Spleen (tissue), 11 donors: ENCODE results near the gene MICU1. TPM values are rescaled to one million over a fixed set of nuclear protein-coding genes. Genes with fewer than 3 reads are reported as not detected.

ENCODE experiments used
- DNase-seq: peaks from one replicate; pipeline ENCODE4 v3.0.0-alpha.2; 2020
- H3K27ac ChIP-seq, 8 donors: fragments of 200-600 bp; sonication (generic) in 7 of 8; 1 replicate in 4 of 8; 2 replicates in 4 of 8; pipeline versions ENCODE4 v1.5.0 to v1.8.0; 2016 to 2021; ENCODE audit warnings: inconsistent platforms in 4 of 8, mild to moderate bottlenecking in 4 of 8, moderate library complexity in 1 of 8
- H3K27me3 ChIP-seq, 7 donors: fragments of 200-600 bp; sonication (generic) in 6 of 7; replicated peaks in 1 of 7; 1 replicate in 4 of 7; 2 replicates in 3 of 7; pipeline versions ENCODE4 v1.5.0 to v1.8.0; 2016 to 2021; ENCODE audit warnings: inconsistent platforms in 3 of 7, mild to moderate bottlenecking in 1 of 7
- H3K36me3 ChIP-seq, 6 donors: fragments of 200-600 bp; sonication (generic) in 5 of 6; 1 replicate in 4 of 6; 2 replicates in 2 of 6; pipeline versions ENCODE4 v1.5.0 to v1.8.0; 2016 to 2021; ENCODE audit warnings: inconsistent platforms in 2 of 6
- H3K4me1 ChIP-seq, 6 donors: fragments of 200-600 bp; sonication (generic) in 5 of 6; 1 replicate in 3 of 6; 2 replicates in 3 of 6; pipeline versions ENCODE4 v1.5.0 to v1.8.0; 2016 to 2021; ENCODE audit warnings: inconsistent platforms in 3 of 6
- H3K4me3 ChIP-seq, 8 donors: fragments of 200-600 bp; sonication (generic) in 7 of 8; 1 replicate in 4 of 8; 2 replicates in 4 of 8; pipeline versions ENCODE4 v1.5.0 to v1.8.0; 2016 to 2021; ENCODE audit warnings: inconsistent platforms in 4 of 8, mild to moderate bottlenecking in 4 of 8, moderate library complexity in 2 of 8
- H3K9me3 ChIP-seq, 8 donors: fragments of 200-600 bp; sonication (generic) in 7 of 8; 1 replicate in 4 of 8; 2 replicates in 4 of 8; pipeline versions ENCODE4 v1.5.0 to v1.8.0; 2016 to 2021; ENCODE audit warnings: inconsistent platforms in 4 of 8
- CTCF ChIP-seq, 11 experiments: fragments of 200-600 bp in 7 of 11; fragments of 450-650 bp in 4 of 11; sonication (generic) in 4 of 11; IDR thresholded peaks in 8 of 11; conservative IDR thresholded peaks in 3 of 11; 1 replicate in 7 of 11; 2 replicates in 4 of 11; pipeline versions ENCODE4 v1.4.0 to v1.8.0; 2016 to 2021; ENCODE audit warnings: antibody characterized with exemption in 11 of 11, inconsistent platforms in 4 of 11, mild to moderate bottlenecking in 1 of 11
- POLR2A ChIP-seq, 3 donors: fragments of 450-650 bp; IDR thresholded peaks; one replicate each; pipeline ENCODE4 v1.5.1; 2017; ENCODE audit warnings: antibody characterized with exemption in 3 of 3, mild to moderate bottlenecking in 1 of 3
- POLR2AphosphoS5 ChIP-seq, 3 donors: sonication (generic); formaldehyde crosslinking; IDR thresholded peaks; one replicate each; pipeline ENCODE4 v1.5.1; 2017; ENCODE audit warnings: antibody characterized with exemption in 3 of 3
- WGBS, 5 donors: extraction: QIAGEN DNeasy Blood & Tissue Kit in 3 of 5; methylation state at CpG; one replicate each; pipeline versions ENCODE4 v1.1.5 to v1.1.7; 2013 to 2018; 5-methylcytosine and 5-hydroxymethylcytosine counted together
- intact Hi-C: fragments of 100-400 bp; cut with DNase I; formaldehyde crosslinking; loops from one replicate; pipeline ENCODE4 v1.15.0; 2023; ENCODE audit warnings: low total_unique reads
- polyA plus RNA-seq, 3 donors: library from polyadenylated mRNA; stranded (reverse); fragments of 200-250 nt; gene quantifications; one replicate each; pipeline ENCODE4 v1.2.1, GENCODE V29; 2013
- total RNA-seq, 7 donors: library from RNA; depleted of rRNA in 3 of 7; stranded (reverse); fragments of >200 nt in 3 of 7; fragmentation: NEBNext Ultra II Directional in 4 of 7; extraction: Animal tissue kit (Norgen Biotek cat#: 25700) in 4 of 7; gene quantifications; one replicate each; pipeline versions ENCODE4 v1.1.0 to v1.2.1, GENCODE V29; 2016 to 2021
- donor health status: healthy with polysubstance abuse.
- donor health status: DM: no; HTN: no; CAD: no; lungs with moderate emphysema.
- donor health status: DM: no; HTN: no; CAD: no.
- donor health status: Bipolar disorder and iron deficiency.
- donor health status: healthy.
- donor health status: DM: no; HTN: no; CAD: no.
- donor health status: DM: yes; HTN: yes; CAD: no.

MICU1 gene
- total and polyA plus RNA-seq, 10 donors = 16.4 to 58.4 (median 46.5) TPM

GRCh38 chr10:72540193-72540807, 85.6 kb downstream of the MICU1 start:
- Histone ChIP-seq H3K27ac (peak overlapping the region in 3 of 8 donors; percentile 45 to 67 (median 52)), H3K27me3 (no peaks in the 10 kb centered on the region), H3K4me3 (no peak overlapping the region), H3K36me3 (peaks cover 0 to 50% (median 16%) of the 10 kb centered on the region in 6 donors), H3K9me3 (peaks cover 3 to 29% (median 23%) of the 10 kb centered on the region in 8 donors), H3K4me1 (peaks cover 0 to 48% (median 13%) of the 10 kb centered on the region in 6 donors)
- intact Hi-C loops = no loop called here
- WGBS, 5 donors = 74 to 85% (median 78%) methylated on average over 2 of the region's 2 CpGs
- no peak for DNase-seq
- TF ChIP-seq POLR2A (IDR thresholded peaks at IDR 0.05) (no peak), CTCF (IDR thresholded peaks at IDR 0.05 in 8 of 11, conservative IDR thresholded peaks at IDR 0.05 in 3 of 11) (no peak), POLR2AphosphoS5 (IDR thresholded peaks at IDR 0.05) (no peak)

- 91 to 95% (median 93%) methylated on average over 1 of the region's 1 CpG for WGBS, 5 donors
- no peak for DNase-seq
- TF ChIP-seq CTCF (IDR thresholded peaks at IDR 0.05 in 8 of 11, conservative IDR thresholded peaks at IDR 0.05 in 3 of 11) (no peak), POLR2A (IDR thresholded peaks at IDR 0.05) (no peak), POLR2AphosphoS5 (IDR thresholded peaks at IDR 0.05) (no peak)
Measured at GRCh38 chr10:72539137-72539536, 86.7 kb downstream of the MICU1 start.

GRCh38 chr10:72525689-72526088, 100.2 kb downstream of the MICU1 start:
- no peak overlapping the region for H3K27ac ChIP-seq
- intact Hi-C loops = no loop called here
- no peak overlapping the region for H3K4me3 ChIP-seq
- no peaks in the 10 kb centered on the region for H3K9me3 ChIP-seq
- H3K36me3 ChIP-seq = no peaks in the 10 kb centered on the region
- no peak for DNase-seq
- no peaks in the 10 kb centered on the region for H3K27me3 ChIP-seq
- TF ChIP-seq POLR2AphosphoS5 (IDR thresholded peaks at IDR 0.05) (no peak), CTCF (IDR thresholded peaks at IDR 0.05 in 8 of 11, conservative IDR thresholded peaks at IDR 0.05 in 3 of 11) (no peak), POLR2A (IDR thresholded peaks at IDR 0.05) (no peak)
- no peaks in the 10 kb centered on the region for H3K4me1 ChIP-seq

More at GRCh38 chr10:72539137-72539536, 86.7 kb downstream of the MICU1 start:
- intact Hi-C loops = no loop called here
- H3K36me3 ChIP-seq = peaks cover 0 to 39% (median 16%) of the 10 kb centered on the region in 6 donors
- peaks cover 0 to 48% (median 16%) of the 10 kb centered on the region in 6 donors for H3K4me1 ChIP-seq
- no peak overlapping the region for H3K4me3 ChIP-seq
- no peaks in the 10 kb centered on the region for H3K27me3 ChIP-seq
- H3K27ac ChIP-seq = peak overlapping the region in 6 of 8 donors; percentile 22 to 67 (median 50)
- H3K9me3 ChIP-seq = peaks cover 3 to 29% (median 23%) of the 10 kb centered on the region in 8 donors

- 76 to 87% (median 86%) methylated on average over 5 of the region's 5 CpGs for WGBS, 5 donors
- no peak overlapping the region for H3K27ac ChIP-seq
- intact Hi-C loops = no loop called here
- H3K36me3 ChIP-seq = no peaks in the 10 kb centered on the region
- H3K4me3 ChIP-seq = no peak overlapping the region
- H3K27me3 ChIP-seq = no peaks in the 10 kb centered on the region
- TF ChIP-seq CTCF (IDR thresholded peaks at IDR 0.05 in 8 of 11, conservative IDR thresholded peaks at IDR 0.05 in 3 of 11) (no peak), POLR2AphosphoS5 (IDR thresholded peaks at IDR 0.05) (no peak), POLR2A (IDR thresholded peaks at IDR 0.05) (no peak)
- DNase-seq = no peak
- H3K9me3 ChIP-seq = no peaks in the 10 kb centered on the region
- H3K4me1 ChIP-seq = no peaks in the 10 kb centered on the region
Measured at GRCh38 chr10:72525277-72525676, 100.6 kb downstream of the MICU1 start.
